ENCODE data around the gene NCOR2. TPM values are rescaled to one million over a fixed set of nuclear protein-coding genes. Genes with fewer than 3 reads are reported as not detected.

NCOR2 gene
- total and polyA plus RNA-seq, 2 donors (not counting 3 experiments of a cell fraction or from before 2014, with no cell fraction given) = 26.5 to 241 TPM

DNA sequence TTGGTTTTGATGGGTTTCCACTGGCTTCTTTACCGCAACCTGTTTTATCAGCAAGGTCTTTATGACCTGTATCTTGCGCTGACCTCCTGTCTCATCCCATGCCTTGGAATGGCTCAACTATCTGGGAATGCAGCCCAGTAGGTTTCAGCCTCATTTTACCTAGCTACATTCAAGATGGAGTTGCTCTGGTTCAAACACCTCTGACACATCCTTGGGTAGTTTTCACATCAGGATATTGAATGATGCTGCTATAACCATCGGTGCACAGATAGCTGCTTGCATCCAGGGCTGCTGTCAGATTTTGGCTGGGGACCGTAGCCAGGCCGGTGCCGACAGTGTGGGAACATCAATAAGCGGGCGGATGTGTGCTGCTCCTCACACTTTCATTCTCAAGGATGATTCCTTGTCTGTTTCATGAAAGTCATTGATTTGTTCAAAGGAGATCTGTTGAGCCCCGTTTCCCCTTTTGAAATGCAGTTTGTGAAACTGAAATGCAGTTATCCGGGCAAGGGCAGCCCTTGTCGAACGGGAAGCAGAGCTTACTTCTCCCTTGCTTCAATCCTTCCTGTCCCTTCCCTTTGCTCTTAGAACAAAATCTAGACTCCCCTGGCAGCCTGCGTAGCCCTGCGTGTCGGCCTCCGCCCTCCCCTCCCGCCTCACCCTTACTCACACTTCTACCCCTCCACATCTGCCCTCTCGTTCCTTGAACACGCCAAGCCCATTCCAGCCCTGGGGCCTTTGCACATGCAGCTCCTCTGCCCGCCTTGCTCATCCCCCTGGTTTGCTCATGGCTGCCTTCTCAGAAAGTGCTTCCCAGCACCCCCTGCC is 49.2 kb upstream of the NCOR2 start:
- Histone ChIP-seq H3K4me1 (ENCODE audit: control insufficient read depth, extremely low read depth, insufficient read depth, low read length) (peaks cover 8% of the 10 kb centered on the region), H3K27me3 (ENCODE audit: control insufficient read depth in 2 of 2, insufficient read depth in 2 of 2, low read length in 2 of 2) (no peaks in the 10 kb centered on the region), H3K4me2 (ENCODE audit: insufficient read depth, low read length) (no peak overlapping the region), H3K9ac (replicated peaks; ENCODE audit: extremely low read depth, insufficient read depth, low read length) (no peak overlapping the region), H3K9me3 (replicated peaks; ENCODE audit: control insufficient read depth, insufficient read depth, low read length) (no peaks in the 10 kb centered on the region), H3K9me1 (replicated peaks; ENCODE audit: control insufficient read depth, extremely low read depth, insufficient read depth, low read length) (no peaks in the 10 kb centered on the region), H3K27ac (ENCODE audit: insufficient read depth, low read depth, low read length) (no peak overlapping the region), H3K36me3 (ENCODE audit: control insufficient read depth in 2 of 2, extremely low read depth in 1 of 2, insufficient read depth in 2 of 2, low read length in 2 of 2) (no peaks in the 10 kb centered on the region), H2AFZ (ENCODE audit: low read depth, low read length) (no peak overlapping the region), H4K20me1 (replicated peaks; ENCODE audit: control insufficient read depth, extremely low read depth, insufficient read depth, low read length) (no peaks in the 10 kb centered on the region), H3K79me2 (ENCODE audit: control insufficient read depth, insufficient read depth, low read length) (no peaks in the 10 kb centered on the region), H3K4me3 (replicated peaks in 1 of 3; ENCODE audit: insufficient read depth in 1 of 3, low read depth in 1 of 3, low read length in 3 of 3) (no peak overlapping the region)
- intact Hi-C loops (cut with micrococcal nuclease) (no loop called here), dilution Hi-C loops (cut with MboI; ENCODE audit: extremely low pct_ligation_motif_present, low sequenced_read_pairs) (no loop called here)
- ChIA-PET POLR2A (no interaction called here), CTCF (interaction anchor here (0.5 to 1.2 kb wide), 2 partner anchors 9 to 155 kb away, joined by 3 to 5 read pairs; no protein-coding TSS in a partner anchor)
- BruUV-seq (replicated peaks) = no TSS peak
- no peak for FAIRE-seq
- no peak for TF ChIP-seq FOS (IDR thresholded peaks at IDR 0.05; ENCODE audit: borderline replicate concordance, insufficient read depth, low read length)
- TF ChIP-seq, protein P1, sequence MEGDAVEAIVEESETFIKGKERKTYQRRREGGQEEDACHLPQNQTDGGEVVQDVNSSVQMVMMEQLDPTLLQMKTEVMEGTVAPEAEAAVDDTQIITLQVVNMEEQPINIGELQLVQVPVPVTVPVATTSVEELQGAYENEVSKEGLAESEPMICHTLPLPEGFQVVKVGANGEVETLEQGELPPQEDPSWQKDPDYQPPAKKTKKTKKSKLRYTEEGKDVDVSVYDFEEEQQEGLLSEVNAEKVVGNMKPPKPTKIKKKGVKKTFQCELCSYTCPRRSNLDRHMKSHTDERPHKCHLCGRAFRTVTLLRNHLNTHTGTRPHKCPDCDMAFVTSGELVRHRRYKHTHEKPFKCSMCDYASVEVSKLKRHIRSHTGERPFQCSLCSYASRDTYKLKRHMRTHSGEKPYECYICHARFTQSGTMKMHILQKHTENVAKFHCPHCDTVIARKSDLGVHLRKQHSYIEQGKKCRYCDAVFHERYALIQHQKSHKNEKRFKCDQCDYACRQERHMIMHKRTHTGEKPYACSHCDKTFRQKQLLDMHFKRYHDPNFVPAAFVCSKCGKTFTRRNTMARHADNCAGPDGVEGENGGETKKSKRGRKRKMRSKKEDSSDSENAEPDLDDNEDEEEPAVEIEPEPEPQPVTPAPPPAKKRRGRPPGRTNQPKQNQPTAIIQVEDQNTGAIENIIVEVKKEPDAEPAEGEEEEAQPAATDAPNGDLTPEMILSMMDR (IDR thresholded peaks at IDR 0.05; ENCODE audit: extremely low read depth in 1 of 2, insufficient read depth in 1 of 2, low read depth in 1 of 2, low read length in 2 of 2) = no peak
- DNase-seq (ENCODE audit: low read depth, low spot score) = no peak
